GM12874 (cell line): ENCODE data around the gene RAB40AL.
"Not testable (repeated sequence)": the region's sequence is repeated elsewhere in the genome, so short reads cannot be mapped to it uniquely, and the experiment has no call there.

Experiments used
- TF ChIP-seq, protein P1 (sequence below): IDR thresholded peaks from 2 replicates; pipeline ENCODE4 v1.5.1; 2011; ENCODE audit warnings: low read depth, mild to moderate bottlenecking, control low read depth, low read length, moderate library complexity; ENCODE audit not compliant: insufficient read depth

Gene RAB40AL, protein sequence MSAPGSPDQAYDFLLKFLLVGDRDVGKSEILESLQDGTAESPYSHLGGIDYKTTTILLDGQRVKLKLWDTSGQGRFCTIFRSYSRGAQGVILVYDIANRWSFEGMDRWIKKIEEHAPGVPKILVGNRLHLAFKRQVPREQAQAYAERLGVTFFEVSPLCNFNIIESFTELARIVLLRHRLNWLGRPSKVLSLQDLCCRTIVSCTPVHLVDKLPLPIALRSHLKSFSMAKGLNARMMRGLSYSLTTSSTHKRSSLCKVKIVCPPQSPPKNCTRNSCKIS

DNA sequence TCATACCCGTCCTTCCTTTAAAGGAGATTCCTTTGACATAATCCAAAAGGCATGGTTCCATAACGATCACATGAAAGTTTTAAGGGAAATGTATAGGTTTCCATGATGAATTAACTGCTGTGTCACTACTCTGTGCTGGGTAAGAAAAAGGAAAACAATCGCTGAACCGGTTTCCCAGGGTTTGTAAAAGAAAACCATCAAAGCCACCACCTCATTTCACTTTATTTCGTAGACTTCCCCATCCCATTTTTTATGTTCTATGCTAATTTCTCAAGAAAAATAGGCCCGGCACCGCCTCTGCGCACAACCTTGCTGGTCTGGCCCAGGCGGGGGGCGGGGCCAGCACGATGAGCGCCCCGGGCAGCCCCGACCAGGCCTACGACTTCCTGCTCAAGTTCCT is at the start of gene RAB40AL:
TSS of gene RAB40AL (plus strand) at position 301 of the 400 bp plus-strand sequence. CDS start at position 348, 47 bp downstream.
- TF ChIP-seq, protein P1, sequence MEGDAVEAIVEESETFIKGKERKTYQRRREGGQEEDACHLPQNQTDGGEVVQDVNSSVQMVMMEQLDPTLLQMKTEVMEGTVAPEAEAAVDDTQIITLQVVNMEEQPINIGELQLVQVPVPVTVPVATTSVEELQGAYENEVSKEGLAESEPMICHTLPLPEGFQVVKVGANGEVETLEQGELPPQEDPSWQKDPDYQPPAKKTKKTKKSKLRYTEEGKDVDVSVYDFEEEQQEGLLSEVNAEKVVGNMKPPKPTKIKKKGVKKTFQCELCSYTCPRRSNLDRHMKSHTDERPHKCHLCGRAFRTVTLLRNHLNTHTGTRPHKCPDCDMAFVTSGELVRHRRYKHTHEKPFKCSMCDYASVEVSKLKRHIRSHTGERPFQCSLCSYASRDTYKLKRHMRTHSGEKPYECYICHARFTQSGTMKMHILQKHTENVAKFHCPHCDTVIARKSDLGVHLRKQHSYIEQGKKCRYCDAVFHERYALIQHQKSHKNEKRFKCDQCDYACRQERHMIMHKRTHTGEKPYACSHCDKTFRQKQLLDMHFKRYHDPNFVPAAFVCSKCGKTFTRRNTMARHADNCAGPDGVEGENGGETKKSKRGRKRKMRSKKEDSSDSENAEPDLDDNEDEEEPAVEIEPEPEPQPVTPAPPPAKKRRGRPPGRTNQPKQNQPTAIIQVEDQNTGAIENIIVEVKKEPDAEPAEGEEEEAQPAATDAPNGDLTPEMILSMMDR = not testable (repeated sequence)

DNA sequence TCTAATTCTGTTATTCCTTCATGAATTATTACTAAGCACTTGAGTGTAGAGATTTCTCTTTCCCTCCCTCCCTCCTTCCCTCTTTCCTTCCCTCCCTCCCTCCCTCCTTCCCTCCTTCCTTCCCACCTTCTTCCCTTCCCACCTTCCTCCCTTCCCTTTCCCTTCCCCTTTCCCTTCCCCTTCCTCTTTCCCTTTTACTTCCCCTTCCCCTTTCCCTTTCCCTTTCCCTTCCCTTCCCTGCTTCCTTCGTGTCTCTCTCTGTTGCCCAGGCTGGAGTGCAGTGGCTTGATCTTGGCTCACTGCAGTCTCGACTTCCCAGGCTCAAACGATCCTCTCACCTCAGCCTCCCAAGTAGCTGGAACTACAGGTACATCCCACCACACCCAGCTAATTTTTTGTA is 49.4 kb upstream of the RAB40AL start:
- TF ChIP-seq, protein P1 = no peak

DNA sequence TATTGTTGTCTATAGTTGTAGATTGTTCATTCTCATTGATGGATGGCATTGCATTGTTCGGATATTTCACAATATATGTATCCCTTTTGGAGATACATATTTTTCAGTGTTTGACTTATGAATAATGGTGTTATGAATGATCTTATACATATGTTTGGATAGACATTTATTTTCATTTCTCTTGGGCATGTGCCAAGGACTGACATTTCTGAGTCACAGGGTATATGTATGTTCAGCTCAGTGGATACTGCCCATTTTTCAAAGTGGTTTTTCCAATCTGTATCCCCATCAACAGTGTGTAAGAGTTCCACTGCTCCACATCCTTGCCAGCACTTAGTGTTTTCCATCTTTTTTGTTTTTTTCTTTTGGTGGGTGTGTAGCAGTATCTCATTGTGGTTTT is 45.0 kb upstream of the RAB40AL start:
- TF ChIP-seq, protein P1 = no peak

DNA sequence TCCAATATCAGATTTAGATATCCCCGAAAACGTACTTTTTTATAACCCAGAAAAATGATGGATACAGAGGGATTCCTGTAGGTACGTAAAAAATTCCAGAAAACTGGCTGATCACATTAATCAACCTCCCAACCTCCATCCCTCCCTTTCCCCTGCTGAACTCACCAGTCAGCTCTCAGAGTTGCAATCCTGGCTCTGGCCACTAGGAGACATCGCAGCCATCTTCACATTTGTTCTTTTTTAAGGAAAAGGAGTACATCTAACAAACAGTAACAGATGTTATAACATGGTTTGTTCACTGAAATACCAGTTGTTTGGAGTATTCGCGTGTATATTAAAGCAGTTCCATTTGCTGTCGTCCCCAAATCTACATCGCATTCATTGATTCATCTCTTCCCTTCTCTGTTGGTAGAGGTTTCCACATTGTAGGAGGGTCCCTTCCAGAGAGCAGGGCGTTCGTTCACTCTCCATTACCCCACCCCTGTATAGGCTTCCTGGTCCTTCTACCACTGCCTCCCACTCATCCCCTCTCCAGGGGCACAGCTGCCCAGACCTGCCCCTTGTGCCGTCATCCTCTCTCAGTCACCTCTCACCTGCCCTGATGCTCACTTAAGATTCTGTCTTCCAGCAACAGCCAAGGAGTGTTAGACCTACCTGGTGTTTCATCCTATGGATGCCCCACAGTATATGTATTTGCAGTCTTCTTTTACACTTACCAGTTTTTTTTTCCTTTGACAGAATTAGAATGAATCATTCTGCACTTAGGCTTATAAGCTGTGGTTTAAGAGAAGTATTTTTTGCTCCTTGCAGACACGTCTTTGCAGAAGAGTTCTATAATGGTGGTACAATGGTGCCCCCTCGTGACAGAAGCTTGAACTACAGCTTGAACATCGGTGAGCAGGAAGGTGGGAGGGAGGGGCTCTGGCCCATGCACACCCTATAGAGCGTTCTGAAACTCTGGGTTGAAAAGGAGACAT is 36.8 kb upstream of the RAB40AL start:
- TF ChIP-seq, protein P1 = peak; percentile 51; the same call in 1 of the 2 replicates

DNA sequence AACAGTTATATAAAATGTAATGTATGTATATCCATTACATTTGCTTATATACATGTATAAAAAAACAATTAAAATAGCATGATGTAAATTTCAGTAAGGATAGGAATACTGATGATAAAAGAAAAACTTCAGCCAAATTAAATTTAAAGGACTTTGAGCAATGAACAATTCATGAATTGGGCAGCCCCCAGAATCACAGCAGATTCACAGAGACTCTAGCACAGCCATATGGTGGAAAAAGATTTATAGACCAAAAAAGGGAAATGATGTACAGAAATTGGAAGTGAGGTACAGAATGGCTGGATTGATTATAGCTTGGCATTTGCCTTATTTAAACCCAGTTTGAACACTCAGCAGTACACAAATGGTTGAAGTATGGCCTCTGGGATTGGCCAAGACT is 34.7 kb upstream of the RAB40AL start:
- TF ChIP-seq, protein P1 = no peak

DNA sequence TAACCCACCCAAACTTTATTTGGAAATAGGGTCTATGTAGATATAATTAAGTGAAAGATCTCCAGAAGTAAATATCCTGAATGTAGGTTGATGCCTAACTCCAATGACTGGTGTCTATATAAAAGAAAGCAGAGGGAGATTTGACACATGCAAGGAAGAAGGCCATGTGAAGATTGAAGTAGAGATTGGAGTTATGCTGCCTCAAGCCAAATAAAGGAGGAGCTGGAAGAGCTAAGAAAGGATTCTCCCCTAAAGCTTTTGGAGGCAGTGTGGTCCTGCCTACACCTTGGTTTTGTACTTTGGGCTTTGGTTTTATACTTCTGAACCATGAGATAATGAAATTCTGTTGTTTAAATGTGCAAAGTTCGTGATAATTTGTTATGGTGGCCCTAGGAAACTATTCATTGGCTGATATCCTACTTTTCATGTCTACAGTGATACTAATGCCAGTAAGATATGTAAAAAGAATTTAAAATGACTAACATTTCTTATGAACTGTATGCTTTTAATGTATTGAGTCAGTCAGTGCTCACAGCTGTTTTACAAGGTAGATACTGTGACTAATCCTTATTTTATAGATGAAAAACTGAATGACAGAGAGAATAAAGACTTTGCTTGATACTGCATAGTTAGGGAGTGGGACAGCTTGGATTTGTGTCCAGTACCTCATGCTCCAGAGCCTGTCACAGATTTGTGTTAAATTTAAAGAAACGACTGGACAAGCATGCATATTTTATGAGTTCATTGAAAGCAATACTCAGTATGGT is 5.9 kb upstream of the RAB40AL start:
- TF ChIP-seq, protein P1 = no peak
